Nephron progenitor cell (in vitro differentiated cells): ENCODE measurements around the gene COL13A1.

ENCODE experiments used
- DNase-seq: peaks from one replicate; pipeline ENCODE4 v3.0.0; 2021
- H3K27ac Mint-ChIP-seq: 2 replicates; pipeline ENCODE4 v1.8.0; 2021; ENCODE audit warnings: mild to moderate bottlenecking, moderate library complexity, mixed read lengths
- H3K27me3 Mint-ChIP-seq: 2 replicates; pipeline ENCODE4 v1.8.0; 2021; ENCODE audit warnings: mild to moderate bottlenecking, low read depth, mixed read lengths; ENCODE audit not compliant: poor library complexity
- H3K36me3 Mint-ChIP-seq: 2 replicates; pipeline ENCODE4 v1.8.0; 2021; ENCODE audit warnings: low read depth, mixed read lengths
- H3K4me1 Mint-ChIP-seq: 2 replicates; pipeline ENCODE4 v1.8.0; 2021; ENCODE audit warnings: mixed read lengths
- H3K4me3 Mint-ChIP-seq: 2 replicates; pipeline ENCODE4 v1.8.0; 2021; ENCODE audit warnings: mild to moderate bottlenecking, moderate library complexity, mixed read lengths
- H3K9me3 Mint-ChIP-seq: 2 replicates; pipeline ENCODE4 v1.8.0; 2021; ENCODE audit warnings: mild to moderate bottlenecking, moderate library complexity, mixed read lengths
- CTCF ChIP-seq: fragments of 200-600 bp; sonication (generic); IDR thresholded peaks from 2 replicates; pipeline ENCODE4 v1.5.0; 2021; ENCODE audit warnings: antibody characterized with exemption

The COL13A1 gene

GRCh38 chr10:69838853-69839252 is 37.1 kb downstream of the COL13A1 start:
- no peak overlapping the region for H3K27ac Mint-ChIP-seq
- peaks cover 25% of the 10 kb centered on the region for H3K27me3 Mint-ChIP-seq
- H3K9me3 Mint-ChIP-seq, result no peaks in the 10 kb centered on the region
- no peak overlapping the region for H3K4me3 Mint-ChIP-seq
- DNase-seq, result no peak
- peaks cover 71% of the 10 kb centered on the region for H3K4me1 Mint-ChIP-seq
- H3K36me3 Mint-ChIP-seq, result no peaks in the 10 kb centered on the region
- no peak for TF ChIP-seq CTCF

- peak overlapping the region; percentile 29 for H3K4me3 Mint-ChIP-seq
- peaks cover 81% of the 10 kb centered on the region for H3K4me1 Mint-ChIP-seq
- no peak for DNase-seq
- TF ChIP-seq CTCF, result no peak
- H3K27ac Mint-ChIP-seq, result peak overlapping the region; percentile 36
- peaks cover 28% of the 10 kb centered on the region for H3K27me3 Mint-ChIP-seq
- no peaks in the 10 kb centered on the region for H3K36me3 Mint-ChIP-seq
- no peaks in the 10 kb centered on the region for H3K9me3 Mint-ChIP-seq
Measured at GRCh38 chr10:69839696-69840345, 38.1 kb downstream of the COL13A1 start.

GRCh38 chr10:69840773-69841172 is 39.1 kb downstream of the COL13A1 start:
- no peaks in the 10 kb centered on the region for H3K36me3 Mint-ChIP-seq
- peaks cover 89% of the 10 kb centered on the region for H3K4me1 Mint-ChIP-seq
- no peak for TF ChIP-seq CTCF
- DNase-seq, result peak; percentile 16
- no peak overlapping the region for H3K27ac Mint-ChIP-seq
- no peaks in the 10 kb centered on the region for H3K9me3 Mint-ChIP-seq
- H3K27me3 Mint-ChIP-seq, result peaks cover 27% of the 10 kb centered on the region
- no peak overlapping the region for H3K4me3 Mint-ChIP-seq

GRCh38 chr10:69842020-69842419 is 40.3 kb downstream of the COL13A1 start:
- H3K4me1 Mint-ChIP-seq, result peaks cover 93% of the 10 kb centered on the region
- H3K27me3 Mint-ChIP-seq, result peaks cover 24% of the 10 kb centered on the region

GRCh38 chr10:69842882-69843281 is 41.2 kb downstream of the COL13A1 start:
- Mint-ChIP-seq H3K9me3 (no peaks in the 10 kb centered on the region), H3K4me3 (no peak overlapping the region), H3K4me1 (peaks cover 97% of the 10 kb centered on the region), H3K27ac (no peak overlapping the region), H3K27me3 (peaks cover 21% of the 10 kb centered on the region), H3K36me3 (no peaks in the 10 kb centered on the region)
- no peak for DNase-seq
- no peak for TF ChIP-seq CTCF

More at GRCh38 chr10:69842020-69842419, 40.3 kb downstream of the COL13A1 start:
- Mint-ChIP-seq H3K4me3 (no peak overlapping the region), H3K36me3 (no peaks in the 10 kb centered on the region), H3K27ac (peak overlapping the region; percentile 48), H3K9me3 (no peaks in the 10 kb centered on the region)
- TF ChIP-seq CTCF, result no peak
- no peak for DNase-seq

GRCh38 chr10:69843923-69844322 is 42.2 kb downstream of the COL13A1 start:
- DNase-seq, result no peak
- Mint-ChIP-seq H3K4me1 (peaks cover 97% of the 10 kb centered on the region), H3K4me3 (peak overlapping the region; percentile 11), H3K27me3 (peaks cover 23% of the 10 kb centered on the region), H3K9me3 (no peaks in the 10 kb centered on the region), H3K27ac (no peak overlapping the region), H3K36me3 (no peaks in the 10 kb centered on the region)
- TF ChIP-seq CTCF, result no peak
